Body of pancreas (tissue), 4 donors: ENCODE data around the gene ISCA1.

Experiments
- CTCF ChIP-seq, 7 experiments: fragments of 450-650 bp in 4 of 7; fragments of 200-600 bp in 3 of 7; sonication (generic) in 3 of 7; IDR thresholded peaks; one replicate each; pipeline ENCODE4 v1.5.1; 2016 to 2019; ENCODE audit warnings: antibody characterized with exemption in 7 of 7
- POLR2A ChIP-seq, 3 donors: fragments of 450-650 bp; IDR thresholded peaks; one replicate each; pipeline ENCODE4 v1.6.1; 2016; ENCODE audit warnings: antibody characterized with exemption in 3 of 3, mild to moderate bottlenecking in 2 of 3

- TF ChIP-seq CTCF (IDR thresholded peaks at IDR 0.05) (no peak), POLR2A (IDR thresholded peaks at IDR 0.05) (no peak)
Measured at GRCh38 chr9:86280580-86280979, 1.8 kb downstream of the ISCA1 start.
